ENCODE results near the gene SKIC2.
"Not testable (repeated sequence)": the region's sequence is repeated elsewhere in the genome, so short reads cannot be mapped to it uniquely, and the experiment has no call there.

The SKIC2 gene

DNA sequence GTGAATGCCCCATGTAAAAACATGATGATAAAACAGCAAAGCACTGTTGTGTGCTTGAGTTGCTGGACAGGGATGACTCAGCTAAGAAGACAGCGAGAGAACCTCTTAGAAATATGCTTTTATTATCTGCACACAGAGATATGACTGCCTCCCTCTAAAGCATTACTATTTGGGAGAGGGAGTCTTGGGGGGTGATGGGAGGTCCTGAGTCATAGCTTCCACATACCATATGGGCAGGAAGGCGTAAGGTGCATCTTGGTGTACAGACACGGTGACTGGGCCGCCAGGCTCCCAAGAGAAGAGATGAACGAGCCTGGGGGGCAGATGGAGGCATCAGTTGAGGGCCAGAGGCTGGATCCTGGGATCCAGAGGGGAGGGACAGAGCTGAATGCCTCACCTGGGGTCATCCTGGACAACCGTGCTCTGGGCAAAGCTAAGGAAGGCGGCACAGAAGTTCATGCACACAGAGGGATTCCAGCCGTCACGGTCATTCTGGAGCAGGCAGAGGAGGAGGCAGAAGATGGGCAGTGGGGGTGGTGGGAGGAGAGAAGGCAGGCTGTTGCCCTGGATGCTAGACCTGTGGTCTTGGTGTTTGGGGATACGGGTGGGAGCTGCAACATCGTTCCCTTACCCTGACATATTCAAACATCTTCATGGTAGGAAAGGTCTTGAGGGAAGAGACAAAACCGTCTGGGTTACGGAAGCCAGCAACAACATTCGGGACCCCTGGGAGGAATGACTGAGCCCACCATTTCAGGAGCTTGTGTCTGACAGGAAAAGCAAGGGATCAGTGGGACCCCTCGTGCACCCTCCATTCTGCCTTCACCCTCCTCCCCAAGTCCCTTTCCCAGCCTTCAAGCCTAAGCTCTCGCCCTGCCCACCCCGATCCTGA lies 11.0 kb downstream of the SKIC2 start:
- H3K4me1 ChIP-seq (ENCODE audit: insufficient read depth, low read length): peaks cover 5% of the 10 kb centered on the region; the same call in 1 of the 2 replicates
- no peak overlapping the region for H3K9ac ChIP-seq (ENCODE audit: low read depth, low read length)
- H3K36me3 ChIP-seq (ENCODE audit: insufficient read depth, low read length): peaks cover 8% of the 10 kb centered on the region
- H3K9me3 ChIP-seq (ENCODE audit: control insufficient read depth, insufficient read depth, low read length): no peaks in the 10 kb centered on the region; the same call in 1 of the 2 replicates

DNA sequence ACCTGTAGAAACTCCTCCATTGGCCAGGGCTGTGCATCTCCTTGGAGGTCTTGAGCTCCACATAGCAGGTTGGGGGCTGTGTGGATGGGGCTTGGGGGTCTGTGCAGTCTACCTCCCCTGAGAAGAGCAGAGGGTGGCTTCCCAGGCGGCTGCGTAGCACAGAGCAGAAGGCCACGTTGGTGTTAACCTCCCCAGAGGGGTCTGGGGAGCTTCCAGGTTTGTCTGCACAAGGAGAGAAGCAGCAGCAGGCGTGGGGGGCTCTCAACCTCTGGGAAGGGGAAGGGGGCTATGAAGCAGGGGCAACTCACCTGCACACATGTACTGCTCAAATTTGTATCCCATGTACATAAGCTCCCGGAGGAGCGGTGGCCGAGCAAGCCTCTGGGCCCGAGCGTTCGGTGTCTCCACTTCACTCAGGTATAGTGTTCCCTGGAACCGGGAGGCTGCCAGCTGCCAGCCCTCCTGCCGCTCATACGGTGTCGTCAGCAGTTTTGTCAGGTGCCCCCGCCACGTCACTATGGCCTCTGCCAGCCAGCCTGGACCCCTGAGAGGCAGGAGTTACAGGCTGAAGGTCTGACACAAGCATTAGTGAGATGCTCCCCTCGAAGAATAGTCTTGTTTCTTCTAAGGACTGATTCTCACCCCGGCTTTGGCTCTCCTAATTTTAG lies 11.8 kb downstream of the SKIC2 start:
- H3K9ac ChIP-seq (ENCODE audit: low read depth, low read length): peak overlapping the region; percentile 69; the same call in 1 of the 2 replicates
- H3K4me1 ChIP-seq (ENCODE audit: insufficient read depth, low read length): peaks cover 5% of the 10 kb centered on the region; the same call in 1 of the 2 replicates
- H3K9me3 ChIP-seq (ENCODE audit: control insufficient read depth, insufficient read depth, low read length): no peaks in the 10 kb centered on the region; the same call in 1 of the 2 replicates
- H3K36me3 ChIP-seq (ENCODE audit: insufficient read depth, low read length): peaks cover 8% of the 10 kb centered on the region

DNA sequence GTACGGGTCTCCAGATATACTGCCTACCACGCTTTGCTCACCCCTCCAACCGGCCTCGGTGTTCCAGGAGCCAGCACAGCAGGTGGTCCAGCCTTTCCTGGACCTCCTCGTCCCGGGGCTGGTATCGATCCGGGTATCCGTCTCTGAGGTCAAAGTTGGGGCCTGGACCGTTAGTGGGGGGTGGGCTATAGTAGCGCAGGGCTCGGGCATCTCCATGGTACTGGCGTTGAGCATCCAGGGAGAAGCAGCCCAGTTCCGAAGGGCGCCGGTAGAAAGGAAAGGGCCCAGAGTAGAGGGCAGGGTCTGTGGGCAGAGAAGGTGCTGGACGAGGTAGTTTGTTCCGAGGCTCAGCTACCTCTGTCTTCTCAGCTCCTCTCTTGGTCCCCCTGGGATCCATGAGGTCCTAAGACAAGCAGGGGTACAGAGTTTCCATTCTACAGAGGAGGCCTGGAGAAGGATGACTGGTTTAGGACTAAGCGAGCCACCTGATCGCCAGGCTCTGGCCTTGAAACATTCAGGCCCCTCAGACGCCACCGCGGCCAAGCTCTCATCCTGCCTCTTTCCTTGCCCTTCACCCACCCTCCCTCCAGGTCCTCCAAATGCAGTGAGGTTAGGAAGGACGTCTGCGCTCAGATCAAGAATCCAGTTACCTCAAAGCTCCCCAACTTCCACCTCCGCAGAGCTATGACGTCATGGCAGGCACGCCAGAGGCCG lies 12.5 kb downstream of the SKIC2 start:
- Histone ChIP-seq H3K9ac (ENCODE audit: low read depth, low read length) (peak overlapping the region; percentile 69), H3K9me3 (ENCODE audit: control insufficient read depth, insufficient read depth, low read length) (no peaks in the 10 kb centered on the region; the same call in 1 of the 2 replicates), H3K4me1 (ENCODE audit: insufficient read depth, low read length) (peaks cover 5% of the 10 kb centered on the region; the same call in 1 of the 2 replicates), H3K36me3 (ENCODE audit: insufficient read depth, low read length) (peaks cover 8% of the 10 kb centered on the region)

DNA sequence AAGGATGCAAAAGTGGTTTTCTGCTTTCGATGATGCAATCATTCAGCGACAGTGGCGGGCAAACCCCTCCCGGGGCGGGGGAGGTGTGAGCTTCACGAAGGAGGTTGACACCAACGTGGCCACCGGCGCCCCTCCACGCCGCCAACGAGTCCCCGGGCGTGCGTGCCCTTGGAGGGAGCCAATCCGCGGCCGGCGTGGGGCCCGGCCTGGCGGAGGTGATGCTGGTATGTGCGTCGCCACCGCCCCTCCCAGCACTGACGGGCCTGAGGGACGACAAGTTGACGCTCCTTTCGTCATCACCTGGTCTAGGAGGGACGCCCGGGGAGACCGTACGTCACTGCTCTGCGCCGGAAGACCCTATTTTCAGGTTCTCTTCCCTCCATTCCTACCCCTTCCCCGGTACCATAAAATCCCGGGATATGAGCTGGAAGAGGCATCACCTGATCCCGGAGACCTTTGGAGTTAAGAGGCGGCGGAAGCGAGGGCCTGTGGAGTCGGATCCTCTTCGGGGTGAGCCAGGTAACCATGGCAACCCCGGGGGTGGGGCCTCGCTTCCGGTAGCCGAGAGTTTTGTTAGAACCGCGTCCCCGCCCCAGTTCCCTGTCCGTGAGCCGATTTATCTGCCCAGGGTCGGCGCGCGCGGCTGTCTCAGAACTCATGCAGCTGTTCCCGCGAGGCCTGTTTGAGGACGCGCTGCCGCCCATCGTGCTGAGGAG lies 13.2 kb downstream of the SKIC2 start, which contains the start of gene DXO:
Gene DXO, minus strand, starts transcription at position 146 of the 716 bp plus-strand sequence. CDS start 463 bp downstream, outside the sequence.
- H3K9me3 ChIP-seq (ENCODE audit: control insufficient read depth, insufficient read depth, low read length): no peaks in the 10 kb centered on the region; the same call in 1 of the 2 replicates
- H3K4me1 ChIP-seq (ENCODE audit: insufficient read depth, low read length): peaks cover 5% of the 10 kb centered on the region; the same call in 1 of the 2 replicates
- peak within 1 kb of the TSS; percentile 69 for H3K9ac ChIP-seq (ENCODE audit: low read depth, low read length)
- H3K36me3 ChIP-seq (ENCODE audit: insufficient read depth, low read length): peaks cover 8% of the 10 kb centered on the region

DNA sequence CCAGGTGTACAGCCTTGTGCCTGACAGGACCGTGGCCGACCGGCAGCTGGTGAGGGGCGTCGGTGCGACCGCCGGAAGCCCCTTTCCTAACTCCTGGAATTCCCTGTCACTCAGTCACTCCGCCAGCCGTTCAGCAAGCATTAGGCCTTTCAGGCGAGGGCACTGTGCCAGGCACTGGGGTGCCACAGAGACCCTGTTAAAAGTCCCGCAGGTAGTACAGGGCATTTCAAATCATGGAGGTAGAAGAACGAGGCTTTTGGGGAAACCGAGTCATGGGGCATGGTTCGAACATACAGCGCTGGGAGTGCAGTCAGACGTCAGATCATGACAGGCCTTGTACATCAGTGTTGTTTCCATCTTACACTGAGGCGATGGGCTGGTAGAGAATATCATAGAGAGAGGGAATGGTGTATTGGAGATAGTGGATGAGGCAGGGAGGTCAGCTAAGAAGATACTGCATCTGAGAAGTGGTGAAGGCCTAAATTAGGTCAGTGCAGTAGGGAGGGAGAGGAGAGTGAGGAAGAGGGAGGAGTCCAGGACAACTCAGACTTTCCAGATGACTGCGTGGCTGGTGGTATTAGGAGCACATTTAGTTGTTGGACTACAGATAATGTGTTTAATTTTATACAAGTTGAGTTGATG lies 13.9 kb downstream of the SKIC2 start:
- peaks cover 8% of the 10 kb centered on the region for H3K36me3 ChIP-seq (ENCODE audit: insufficient read depth, low read length)
- H3K9ac ChIP-seq (ENCODE audit: low read depth, low read length): peak overlapping the region; percentile 69
- H3K9me3 ChIP-seq (ENCODE audit: control insufficient read depth, insufficient read depth, low read length): no peaks in the 10 kb centered on the region; the same call in 1 of the 2 replicates
- peaks cover 5% of the 10 kb centered on the region; the same call in 1 of the 2 replicates for H3K4me1 ChIP-seq (ENCODE audit: insufficient read depth, low read length)

DNA sequence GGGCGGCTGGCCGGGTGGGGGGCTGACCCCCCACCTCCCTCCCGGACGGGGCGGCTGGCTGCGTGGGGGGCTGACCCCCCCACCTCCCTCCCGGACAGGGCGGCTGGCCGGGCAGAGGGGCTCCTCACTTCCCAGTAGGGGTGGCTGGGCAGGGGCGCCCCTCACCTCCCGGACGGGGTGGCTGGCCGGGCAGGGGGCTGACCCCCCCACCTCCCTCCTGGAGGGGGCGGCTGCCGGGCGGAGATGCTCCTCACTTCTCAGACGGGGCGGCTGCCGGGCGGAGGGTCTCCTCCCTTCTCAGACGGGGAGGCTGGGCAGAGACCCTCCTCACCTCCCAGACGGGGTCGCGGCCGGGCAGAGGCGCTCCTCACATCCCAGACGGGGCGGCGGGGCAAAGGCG lies 17.1 kb downstream of the SKIC2 start:
- not testable (repeated sequence) for H3K9ac ChIP-seq (ENCODE audit: low read depth, low read length); H3K9me3 ChIP-seq (ENCODE audit: control insufficient read depth, insufficient read depth, low read length); H3K36me3 ChIP-seq (ENCODE audit: insufficient read depth, low read length); H3K4me1 ChIP-seq (ENCODE audit: insufficient read depth, low read length)

DNA sequence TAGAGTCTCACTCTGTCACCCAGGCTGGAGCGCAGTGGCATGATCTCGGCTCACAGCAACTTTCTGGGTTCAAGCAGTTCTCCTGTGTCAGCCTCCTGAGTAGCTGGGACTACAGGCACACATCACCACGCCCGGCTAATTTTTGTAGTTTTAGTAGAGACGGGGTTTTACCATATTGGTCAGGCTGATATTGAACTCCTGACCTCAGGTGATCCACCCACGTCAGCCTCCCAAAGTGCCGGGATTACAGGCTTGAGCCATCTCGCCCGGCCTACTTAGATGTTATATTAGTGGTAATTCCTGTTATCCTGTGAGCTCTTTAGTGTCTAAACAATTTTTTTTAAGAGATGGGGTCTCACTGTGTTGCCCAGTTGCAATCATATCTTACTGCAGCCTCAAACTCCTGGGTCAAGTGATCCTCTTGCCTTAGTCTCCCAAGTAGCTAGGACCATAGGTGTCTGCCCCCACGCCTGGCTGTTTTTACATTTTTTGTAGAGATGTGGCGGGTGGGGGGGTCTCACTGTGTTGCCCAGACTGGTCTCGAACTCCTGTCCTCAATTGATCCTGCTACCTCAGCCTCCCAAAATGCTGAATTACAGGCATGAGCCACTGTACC lies 18.9 kb downstream of the SKIC2 start:
- Histone ChIP-seq H3K9ac (ENCODE audit: low read depth, low read length) (no peak overlapping the region), H3K9me3 (ENCODE audit: control insufficient read depth, insufficient read depth, low read length) (no peaks in the 10 kb centered on the region; the same call in 1 of the 2 replicates), H3K36me3 (ENCODE audit: insufficient read depth, low read length) (no peaks in the 10 kb centered on the region), H3K4me1 (ENCODE audit: insufficient read depth, low read length) (peaks cover 5% of the 10 kb centered on the region; the same call in 1 of the 2 replicates)

DNA sequence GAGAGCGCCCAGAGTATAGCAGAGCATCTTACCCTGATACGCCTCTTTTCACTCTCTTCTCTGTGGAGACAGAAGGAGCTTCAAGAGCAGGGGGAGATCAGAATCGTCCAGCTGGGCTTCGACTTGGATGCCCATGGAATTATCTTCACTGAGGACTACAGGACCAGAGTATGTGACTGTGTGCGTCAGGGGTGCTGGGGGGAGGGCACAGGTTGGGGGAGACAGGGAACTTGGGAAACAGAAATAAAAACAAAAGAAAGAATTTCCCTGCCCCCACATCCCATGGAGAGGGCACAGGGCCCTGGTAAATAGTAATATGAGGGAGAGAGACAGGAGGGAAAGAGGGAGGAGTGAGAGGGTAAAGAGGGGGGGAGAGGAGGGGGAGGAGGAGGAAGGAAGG lies 19.9 kb downstream of the SKIC2 start:
- H3K9me3 ChIP-seq (ENCODE audit: control insufficient read depth, insufficient read depth, low read length): no peaks in the 10 kb centered on the region; the same call in 1 of the 2 replicates
- no peaks in the 10 kb centered on the region for H3K4me1 ChIP-seq (ENCODE audit: insufficient read depth, low read length)
- no peaks in the 10 kb centered on the region for H3K36me3 ChIP-seq (ENCODE audit: insufficient read depth, low read length)
- no peak overlapping the region for H3K9ac ChIP-seq (ENCODE audit: low read depth, low read length)

DNA sequence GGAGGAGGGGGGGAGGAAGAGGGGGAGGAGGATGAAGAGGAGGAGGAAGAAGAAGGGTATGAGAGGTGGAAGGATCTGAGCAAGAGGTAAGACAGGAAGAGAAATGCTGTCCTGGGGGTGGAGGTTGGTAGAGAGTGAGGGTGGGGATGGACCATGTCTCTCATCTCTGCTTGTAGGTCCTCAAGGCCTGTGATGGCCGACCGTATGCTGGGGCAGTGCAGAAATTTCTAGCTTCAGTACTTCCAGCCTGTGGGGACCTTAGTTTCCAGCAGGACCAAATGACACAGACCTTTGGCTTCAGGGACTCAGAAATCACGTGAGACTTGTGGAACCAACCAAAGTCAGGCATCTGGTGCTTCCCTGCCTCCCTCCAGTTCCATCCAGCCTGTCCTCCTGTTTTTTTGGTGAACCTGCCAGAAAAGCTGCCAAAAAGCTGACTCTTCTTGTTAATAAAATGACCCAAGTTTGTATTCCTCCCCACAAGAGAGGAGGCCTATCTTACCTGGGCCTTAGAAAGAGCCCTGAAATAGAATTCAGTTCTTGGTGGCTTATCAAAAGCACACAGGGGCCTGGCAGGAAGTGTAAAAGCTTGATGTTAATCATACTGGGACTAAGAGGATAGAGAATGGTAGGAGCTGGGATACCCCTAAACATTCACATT lies 20.4 kb downstream of the SKIC2 start:
- H3K9ac ChIP-seq (ENCODE audit: low read depth, low read length): no peak overlapping the region
- no peaks in the 10 kb centered on the region for H3K4me1 ChIP-seq (ENCODE audit: insufficient read depth, low read length)
- no peaks in the 10 kb centered on the region; the same call in 1 of the 2 replicates for H3K9me3 ChIP-seq (ENCODE audit: control insufficient read depth, insufficient read depth, low read length)
- no peaks in the 10 kb centered on the region for H3K36me3 ChIP-seq (ENCODE audit: insufficient read depth, low read length)

DNA sequence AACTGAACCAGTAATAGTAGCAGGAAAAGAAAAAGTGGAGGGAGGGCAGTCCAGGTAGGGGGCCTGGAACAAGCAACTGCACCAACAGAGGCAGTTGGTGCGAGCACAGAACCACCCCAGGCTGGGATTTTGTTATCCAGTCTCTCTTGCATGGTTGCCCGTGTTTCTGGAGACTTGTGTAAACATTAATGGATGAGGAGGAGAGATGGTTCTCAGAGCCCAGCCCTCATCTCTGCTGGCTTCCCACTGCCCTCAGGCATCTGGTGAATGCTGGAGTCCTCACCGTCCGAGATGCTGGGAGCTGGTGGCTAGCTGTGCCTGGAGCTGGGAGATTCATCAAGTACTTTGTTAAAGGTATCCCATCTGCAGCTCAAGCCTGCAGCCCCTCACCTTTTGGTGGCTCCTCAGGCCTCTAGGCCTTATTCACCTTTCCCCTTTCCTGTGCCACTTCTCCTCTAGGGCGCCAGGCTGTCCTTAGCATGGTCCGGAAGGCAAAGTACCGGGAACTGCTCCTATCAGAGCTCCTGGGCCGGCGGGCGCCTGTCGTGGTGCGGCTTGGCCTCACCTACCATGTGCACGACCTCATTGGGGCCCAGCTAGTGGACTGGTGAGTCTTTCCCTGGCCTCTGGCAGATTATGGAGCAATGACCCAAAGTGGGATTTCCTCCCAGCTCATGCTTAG lies 21.4 kb downstream of the SKIC2 start:
- not testable (repeated sequence) for H3K36me3 ChIP-seq (ENCODE audit: insufficient read depth, low read length); H3K9ac ChIP-seq (ENCODE audit: low read depth, low read length); H3K4me1 ChIP-seq (ENCODE audit: insufficient read depth, low read length); H3K9me3 ChIP-seq (ENCODE audit: control insufficient read depth, insufficient read depth, low read length)

DNA sequence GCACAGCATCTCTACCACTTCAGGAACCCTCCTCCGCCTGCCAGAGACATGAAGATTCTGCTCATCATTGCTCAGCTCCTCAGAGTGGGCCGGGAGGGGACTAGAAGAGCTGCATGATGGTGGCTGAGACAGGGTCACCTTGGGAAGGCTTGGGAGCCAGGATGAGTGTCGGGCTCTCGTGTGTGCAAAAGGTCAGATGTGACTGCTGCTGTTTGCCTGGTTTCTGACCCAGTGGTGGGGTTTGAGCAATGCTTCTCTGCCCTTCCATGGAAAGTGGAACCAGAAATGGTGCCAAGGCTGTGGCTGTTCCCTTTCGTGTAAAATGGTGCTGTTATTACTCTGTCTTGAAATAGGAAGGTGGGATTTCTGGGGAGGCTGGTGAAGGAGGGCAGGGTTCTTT lies 22.0 kb downstream of the SKIC2 start:
- not testable (repeated sequence) for H3K4me1 ChIP-seq (ENCODE audit: insufficient read depth, low read length)

DNA sequence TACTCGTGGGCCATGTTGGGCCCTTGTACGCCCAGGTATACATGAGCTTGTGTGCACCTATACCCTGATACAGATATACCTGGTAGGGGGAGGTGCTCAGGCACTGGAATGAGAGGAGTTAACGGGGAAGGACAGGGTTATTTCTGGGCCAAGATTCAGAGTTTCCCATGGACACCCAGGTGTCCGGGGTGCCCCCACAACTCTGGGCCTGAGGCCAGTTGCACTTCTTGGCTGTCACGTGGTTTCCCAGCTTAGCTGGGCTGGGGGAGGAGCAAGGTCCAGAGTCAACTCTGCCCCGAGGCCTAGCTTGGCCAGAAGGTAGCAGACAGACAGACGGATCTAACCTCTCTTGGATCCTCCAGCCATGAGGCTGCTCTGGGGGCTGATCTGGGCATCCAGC lies 22.8 kb downstream of the SKIC2 start, which contains the start of gene C4A:
Gene C4A, plus strand, starts transcription at position 314 of the 400 bp plus-strand sequence. Its CDS starts 51 bp downstream, at position 365.
- not testable (repeated sequence) for H3K9ac ChIP-seq (ENCODE audit: low read depth, low read length); H3K36me3 ChIP-seq (ENCODE audit: insufficient read depth, low read length); H3K4me1 ChIP-seq (ENCODE audit: insufficient read depth, low read length); H3K9me3 ChIP-seq (ENCODE audit: control insufficient read depth, insufficient read depth, low read length)

More for the DNA sequence above, 22.0 kb downstream of the SKIC2 start:
- not testable (repeated sequence) for H3K9ac ChIP-seq (ENCODE audit: low read depth, low read length); H3K9me3 ChIP-seq (ENCODE audit: control insufficient read depth, insufficient read depth, low read length); H3K36me3 ChIP-seq (ENCODE audit: insufficient read depth, low read length)

Data from ES-I3 (cell line).